AG08396 (cell line): ENCODE measurements around the gene SSX2IP.
A peak's percentile ranks its signal among the peaks of the same experiment; 100 is the strongest.
"Not testable (repeated sequence)": the region's sequence is repeated elsewhere in the genome, so short reads cannot be mapped to it uniquely, and the experiment has no call there.

ENCODE experiments used
- DNase-seq: peaks from one replicate; pipeline ENCODE4 v3.0.0; 2012; ENCODE audit warnings: low spot score, mixed read lengths

Gene SSX2IP

DNA sequence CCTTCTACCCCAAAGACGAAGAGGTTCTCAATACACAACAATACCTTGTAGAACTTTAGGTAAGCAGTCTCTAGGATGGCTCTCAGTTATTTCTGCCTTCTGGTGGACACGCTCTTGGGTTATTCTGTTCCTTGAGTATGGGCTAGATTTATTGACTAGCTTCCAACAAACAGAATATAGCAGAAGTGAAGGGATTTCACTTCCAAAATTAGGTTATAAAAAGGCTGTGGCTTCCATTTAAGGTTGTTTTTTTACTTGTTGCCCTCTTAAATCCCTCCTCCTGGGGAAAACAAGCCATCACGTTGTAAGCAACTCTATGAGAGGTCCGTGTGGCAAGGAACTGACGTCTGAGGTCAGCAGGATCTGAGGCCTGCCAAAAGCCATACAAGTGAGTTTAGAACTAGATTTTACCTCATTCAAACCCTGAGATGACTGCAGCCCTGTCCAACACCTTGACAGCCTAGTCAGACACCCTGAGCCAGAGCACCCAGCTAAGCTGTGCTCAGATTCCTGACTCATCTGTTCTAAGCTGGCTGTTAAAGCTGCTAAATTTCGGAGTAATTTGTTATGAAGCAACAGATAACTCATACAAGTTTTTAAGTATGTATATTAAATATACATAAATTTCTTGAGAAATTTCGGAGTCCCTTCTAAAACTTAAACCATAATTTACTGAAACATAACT, 12.7 kb downstream of the SSX2IP start:
- DNase-seq = no peak

- DNase-seq = no peak
Measured at GRCh38 chr1:84675631-84676030, 14.6 kb downstream of the SSX2IP start.

GRCh38 chr1:84675106-84675505, 15.2 kb downstream of the SSX2IP start:
- DNase-seq = no peak

- no peak for DNase-seq
Measured at GRCh38 chr1:84674705-84675104, 15.6 kb downstream of the SSX2IP start.

DNA sequence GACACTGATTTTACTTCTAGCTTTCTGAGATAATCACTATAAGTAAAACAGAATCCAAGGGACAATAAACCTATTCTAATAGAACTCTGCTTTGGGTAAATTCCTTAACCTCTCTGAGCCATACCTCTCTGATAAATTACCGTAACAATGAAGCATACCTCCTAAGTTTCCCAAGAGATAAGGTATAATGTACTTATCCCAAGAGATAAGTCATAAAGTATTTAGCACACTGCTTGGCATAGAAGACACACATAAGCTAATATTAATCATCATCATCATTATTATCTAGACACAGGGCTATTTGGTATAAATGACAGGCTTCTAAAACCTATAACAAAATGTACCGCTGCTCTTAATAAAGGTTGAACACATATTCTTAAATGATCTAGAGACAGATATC, 16.2 kb downstream of the SSX2IP start:
- DNase-seq = no peak

- no peak for DNase-seq
Measured at GRCh38 chr1:84672080-84672854, 18.0 kb downstream of the SSX2IP start.

- no peak for DNase-seq
Measured at GRCh38 chr1:84669831-84670230, 20.4 kb downstream of the SSX2IP start.

DNA sequence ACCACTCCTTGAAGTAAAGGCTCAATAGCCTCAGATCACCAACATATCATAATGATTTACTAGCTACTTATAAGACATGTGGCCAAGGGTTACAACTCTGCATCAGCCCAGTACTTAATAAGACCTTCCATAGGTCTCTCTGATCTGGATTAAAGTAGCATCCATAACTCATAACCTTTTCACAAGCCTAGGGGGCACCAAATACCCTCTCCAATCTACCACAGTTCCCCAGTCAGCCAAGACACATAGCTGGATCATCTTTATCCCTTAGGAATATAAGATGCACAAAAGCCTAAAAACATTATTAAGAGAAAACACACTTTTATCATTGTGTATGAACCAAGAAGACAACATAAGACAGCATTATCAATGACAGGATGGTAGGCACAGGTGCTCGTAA, 22.1 kb downstream of the SSX2IP start:
- DNase-seq = no peak

GRCh38 chr1:84665703-84666317, 24.5 kb downstream of the SSX2IP start:
- no peak for DNase-seq

DNA sequence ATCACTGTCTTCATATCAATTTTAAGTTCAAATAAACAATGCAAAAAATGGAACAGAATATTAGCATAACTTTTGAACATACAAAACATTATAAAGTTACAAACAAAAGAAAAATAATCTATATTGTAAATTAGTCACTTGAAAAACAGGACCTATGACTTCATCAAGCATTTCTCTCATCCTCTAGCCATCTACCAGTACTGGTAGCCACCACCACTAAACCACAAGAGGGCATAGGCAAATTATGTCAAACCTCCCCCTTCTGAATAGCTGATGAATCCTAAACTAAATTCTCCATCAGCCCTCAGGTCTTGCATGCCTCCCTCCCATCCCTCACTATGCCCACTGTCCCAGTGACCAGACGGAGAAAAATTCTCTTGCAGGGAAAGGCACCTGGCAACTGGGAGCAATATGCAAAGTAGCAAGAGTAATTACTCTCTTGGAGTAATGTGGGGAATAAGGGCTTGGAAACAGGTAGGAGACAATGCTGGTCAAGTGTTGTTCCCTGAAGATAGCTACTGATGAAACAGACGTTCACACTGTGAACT, 37.1 kb downstream of the SSX2IP start:
- peak; percentile 32 for DNase-seq

- DNase-seq = no peak
Measured at GRCh38 chr1:84644472-84644871, 45.8 kb downstream of the SSX2IP start.

DNA sequence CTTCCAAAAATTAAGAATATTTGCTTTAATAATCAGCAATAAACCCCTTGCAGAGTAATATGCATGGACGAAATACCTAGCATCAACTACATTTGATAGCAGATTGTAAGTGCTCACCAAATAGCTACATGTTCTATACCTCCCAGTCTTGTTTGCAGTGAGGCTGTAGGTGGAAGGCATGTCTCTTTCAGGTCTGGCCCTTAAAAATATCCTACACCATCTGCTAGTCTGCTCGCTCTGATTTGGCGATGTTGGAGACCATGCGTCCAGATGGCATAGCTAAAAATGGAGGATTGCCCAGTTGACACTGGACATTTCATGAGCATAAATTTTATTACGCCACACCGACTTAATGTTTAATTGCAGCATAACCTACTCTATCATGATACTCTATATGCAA, 47.1 kb downstream of the SSX2IP start:
- DNase-seq = no peak

DNA sequence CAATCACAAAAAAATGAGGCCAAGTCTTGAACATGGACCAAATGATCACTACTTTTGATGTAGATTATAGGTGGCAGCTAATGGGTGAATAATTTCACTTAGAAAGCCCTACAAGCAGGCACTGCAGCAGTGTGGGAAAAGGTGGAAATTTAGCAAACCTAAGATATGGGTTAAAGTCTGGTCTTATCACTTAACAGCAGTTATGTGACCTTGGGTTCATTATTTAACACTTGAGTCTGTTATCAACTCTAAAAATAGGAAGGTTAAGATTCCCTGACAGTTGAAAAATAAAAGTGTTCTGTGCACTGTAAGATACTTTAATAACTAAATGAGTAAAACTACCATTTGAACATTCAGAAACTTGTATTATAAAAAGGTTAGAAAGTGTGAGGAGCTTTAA, 47.5 kb downstream of the SSX2IP start:
- no peak for DNase-seq

- not testable (repeated sequence) for DNase-seq
Measured at GRCh38 chr1:84639731-84640130, 50.5 kb downstream of the SSX2IP start.

DNA sequence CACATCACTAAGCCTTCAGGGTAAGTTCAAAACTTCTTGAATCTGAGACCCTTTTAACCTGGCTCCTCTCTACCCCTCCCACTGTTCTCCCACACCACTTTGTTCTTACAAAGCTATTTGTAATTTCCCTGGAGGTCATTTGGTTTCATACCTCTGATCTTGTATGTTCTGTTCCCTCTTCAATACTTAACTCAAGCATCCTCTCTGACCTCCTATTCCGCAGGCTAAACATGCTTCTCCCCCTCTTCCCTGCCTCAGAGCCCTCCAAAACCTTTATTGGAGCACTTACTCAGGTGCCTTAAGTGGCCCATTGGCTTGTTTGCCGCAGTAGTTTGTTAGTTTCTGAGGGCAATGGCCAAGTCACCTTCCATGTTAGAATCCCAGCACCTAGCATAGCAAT, 54.8 kb downstream of the SSX2IP start:
- no peak for DNase-seq

GRCh38 chr1:84634536-84635205, 55.6 kb downstream of the SSX2IP start:
- DNase-seq = no peak

DNA sequence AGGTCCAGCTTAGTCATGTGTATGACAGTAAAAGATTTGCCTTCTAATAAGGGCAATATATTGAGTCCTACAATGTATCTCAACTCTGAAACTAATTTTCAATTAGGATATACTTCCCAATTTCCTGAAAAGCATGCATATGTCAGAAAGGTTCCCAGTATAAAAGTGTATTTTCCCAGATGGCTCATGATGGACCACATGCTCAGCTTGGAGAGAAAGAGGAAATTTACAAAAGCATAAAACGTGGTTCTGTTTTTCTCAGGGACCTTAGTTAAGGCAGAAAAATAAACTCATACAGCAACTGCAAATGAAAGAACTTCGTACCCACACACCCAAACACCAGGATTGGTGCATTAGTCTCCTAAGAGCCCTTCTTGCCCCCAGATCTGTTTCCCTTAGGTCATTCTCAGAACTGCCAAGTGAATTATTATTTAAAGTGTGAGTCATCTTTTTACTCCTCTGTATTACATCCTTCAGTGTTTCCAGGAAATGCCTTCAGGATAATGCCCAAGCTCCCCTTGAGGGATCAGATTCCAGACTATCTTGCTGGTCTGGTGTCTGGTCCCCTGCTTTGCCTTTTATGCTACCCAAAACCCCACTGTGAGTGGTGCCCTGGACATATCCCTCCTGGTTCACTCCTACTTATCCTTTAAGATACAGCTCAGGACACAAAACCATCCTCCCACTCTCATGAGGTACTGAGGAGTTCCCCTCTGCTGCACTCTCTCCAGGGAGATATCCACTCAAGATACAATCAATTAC, 57.4 kb downstream of the SSX2IP start:
- DNase-seq = peak; percentile 48

GRCh38 chr1:84632137-84632536, 58.1 kb downstream of the SSX2IP start:
- no peak for DNase-seq

GRCh38 chr1:84624876-84625275, 65.4 kb downstream of the SSX2IP start:
- DNase-seq = no peak

DNA sequence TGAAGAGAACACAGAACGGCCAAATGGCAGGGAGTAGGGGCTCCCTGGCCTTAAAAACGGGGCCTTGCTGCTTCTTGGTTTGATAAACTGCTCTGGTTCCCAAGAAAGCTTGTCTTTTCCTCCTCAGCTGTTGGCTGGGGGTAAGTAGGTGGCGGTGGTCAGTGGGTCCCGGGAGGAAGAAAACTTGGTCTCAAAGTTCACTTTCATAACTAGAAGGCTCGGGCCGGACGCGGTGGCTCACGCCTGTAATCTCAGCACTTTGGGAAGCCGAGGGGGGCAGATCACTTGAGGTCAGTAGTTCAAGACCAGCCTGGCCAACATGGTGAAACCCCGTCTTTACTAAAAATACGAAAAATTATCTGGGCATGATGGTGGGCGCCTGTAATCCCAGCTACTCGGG, 68.7 kb downstream of the SSX2IP start:
- no peak for DNase-seq

- peak; percentile 91 for DNase-seq
Measured at GRCh38 chr1:84620720-84621313, 69.4 kb downstream of the SSX2IP start.
